Uterus (tissue), 2 donors: ENCODE measurements around the gene DGKI.

ENCODE experiments used
- CTCF ChIP-seq, 4 experiments: fragments of 200-600 bp in 2 of 4; fragments of 450-650 bp in 2 of 4; sonication (generic) in 2 of 4; IDR thresholded peaks; one replicate each; pipeline ENCODE4 v1.5.1; 2016 to 2019; ENCODE audit warnings: antibody characterized with exemption in 4 of 4, mild to moderate bottlenecking in 2 of 4, moderate library complexity in 1 of 4
- POLR2A ChIP-seq, 2 donors: fragments of 450-650 bp; IDR thresholded peaks; one replicate each; pipeline ENCODE4 v1.6.1; 2016; ENCODE audit warnings: antibody characterized with exemption in 2 of 2, mild to moderate bottlenecking in 1 of 2, moderate library complexity in 1 of 2

DNA sequence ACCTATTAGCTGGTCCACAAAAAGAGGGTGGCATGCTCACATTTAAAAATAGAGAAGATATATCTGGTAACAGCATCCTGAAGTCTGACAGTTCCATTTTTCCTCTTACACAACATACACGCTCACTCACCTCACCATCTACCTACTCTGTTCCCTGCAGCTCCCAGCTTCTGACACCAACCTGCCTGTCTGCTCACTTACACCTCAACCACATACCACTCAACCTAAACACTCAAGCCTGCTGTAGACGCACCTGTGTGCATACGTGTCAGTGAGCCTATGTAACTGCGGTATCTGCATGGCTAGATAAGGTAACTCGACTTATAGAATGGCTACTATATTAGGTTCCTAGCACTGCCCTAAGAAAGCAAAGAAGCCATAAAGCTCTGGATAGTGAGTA lies 174.9 kb downstream of the DGKI start:
- TF ChIP-seq CTCF (IDR thresholded peaks at IDR 0.05), result no peak
- no peak for TF ChIP-seq POLR2A (IDR thresholded peaks at IDR 0.05)
